T1000 (cell line): Measurements from ENCODE around the gene GSC2.

ENCODE experiments used
- DNase-seq: peaks from one replicate; lab custom pipeline; 2025; ENCODE audit warnings: mixed read lengths; lab: John Stamatoyannopoulos, UW

The GSC2 gene

DNA sequence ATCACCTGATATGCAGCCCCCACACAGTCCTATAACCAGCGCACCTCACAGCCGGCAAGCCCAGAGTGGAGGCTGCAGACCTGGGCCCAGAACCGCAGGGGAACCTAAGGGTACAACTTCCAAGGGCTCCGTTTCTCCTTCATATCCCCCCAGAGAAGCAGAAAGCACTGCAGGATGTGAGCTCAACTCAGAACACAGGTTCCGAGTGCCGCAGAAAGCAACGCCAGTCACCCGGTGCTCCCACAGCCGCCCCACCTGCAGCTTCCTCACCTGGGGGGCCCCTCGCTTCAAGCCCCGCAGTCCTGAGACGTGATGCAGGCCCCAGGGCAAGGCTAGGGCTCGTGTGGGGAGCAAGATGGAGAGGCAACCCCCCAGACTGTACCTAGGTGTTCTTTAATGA is 16.5 kb downstream of the GSC2 start:
- no peak for DNase-seq

DNA sequence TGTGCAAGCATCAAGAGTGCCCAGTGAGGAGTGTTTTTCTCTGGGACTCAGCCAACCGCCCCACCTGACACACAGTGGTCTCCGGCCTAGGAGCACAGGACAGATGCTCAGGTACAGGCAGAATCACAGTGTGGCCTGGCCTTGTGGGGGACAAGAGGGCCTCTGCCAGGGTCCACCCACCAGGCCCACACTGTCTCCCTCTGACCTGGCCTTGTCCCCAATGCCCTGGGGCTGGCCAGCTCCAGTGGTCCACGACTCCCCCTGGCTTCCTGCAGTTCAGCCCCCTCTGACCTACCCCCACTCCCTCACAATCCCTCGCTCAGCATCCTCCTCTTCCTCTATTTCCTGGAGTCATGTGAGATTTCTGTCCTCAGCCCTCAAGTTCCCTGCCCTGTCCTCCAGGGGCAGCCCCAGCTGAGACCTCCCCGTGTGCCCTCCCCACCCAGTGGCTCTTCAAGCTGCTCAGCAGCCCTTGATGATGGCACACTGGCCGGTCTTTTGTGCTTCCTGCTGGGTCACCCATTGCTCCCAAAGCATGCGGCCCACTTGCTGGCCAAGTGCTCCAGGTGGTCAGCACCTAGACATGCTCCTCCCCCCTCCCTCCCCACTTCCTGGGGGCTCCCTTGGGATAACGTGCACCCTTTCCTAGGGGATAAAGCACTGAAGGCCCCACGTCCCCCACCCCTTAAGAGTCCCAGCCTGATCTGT is 17.2 kb downstream of the GSC2 start:
- no peak for DNase-seq

DNA sequence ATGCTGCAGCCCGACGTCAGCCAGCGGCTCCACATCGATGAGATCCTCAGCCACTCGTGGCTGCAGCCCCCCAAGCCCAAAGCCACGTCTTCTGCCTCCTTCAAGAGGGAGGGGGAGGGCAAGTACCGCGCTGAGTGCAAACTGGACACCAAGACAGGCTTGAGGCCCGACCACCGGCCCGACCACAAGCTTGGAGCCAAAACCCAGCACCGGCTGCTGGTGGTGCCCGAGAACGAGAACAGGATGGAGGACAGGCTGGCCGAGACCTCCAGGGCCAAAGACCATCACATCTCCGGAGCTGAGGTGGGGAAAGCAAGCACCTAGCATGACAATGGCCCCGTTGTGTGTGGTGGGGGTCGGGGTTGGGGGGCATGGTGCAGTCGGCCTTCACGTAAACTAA is 17.9 kb downstream of the GSC2 start:
- no peak for DNase-seq

DNA sequence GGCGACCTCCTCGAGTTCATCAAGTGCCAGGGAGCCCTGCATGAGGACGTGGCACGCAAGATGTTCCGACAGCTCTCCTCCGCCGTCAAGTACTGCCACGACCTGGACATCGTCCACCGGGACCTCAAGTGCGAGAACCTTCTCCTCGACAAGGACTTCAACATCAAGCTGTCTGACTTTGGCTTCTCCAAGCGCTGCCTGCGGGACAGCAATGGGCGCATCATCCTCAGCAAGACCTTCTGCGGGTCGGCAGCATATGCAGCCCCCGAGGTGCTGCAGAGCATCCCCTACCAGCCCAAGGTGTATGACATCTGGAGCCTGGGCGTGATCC is 18.4 kb downstream of the GSC2 start:
- no peak for DNase-seq

DNA sequence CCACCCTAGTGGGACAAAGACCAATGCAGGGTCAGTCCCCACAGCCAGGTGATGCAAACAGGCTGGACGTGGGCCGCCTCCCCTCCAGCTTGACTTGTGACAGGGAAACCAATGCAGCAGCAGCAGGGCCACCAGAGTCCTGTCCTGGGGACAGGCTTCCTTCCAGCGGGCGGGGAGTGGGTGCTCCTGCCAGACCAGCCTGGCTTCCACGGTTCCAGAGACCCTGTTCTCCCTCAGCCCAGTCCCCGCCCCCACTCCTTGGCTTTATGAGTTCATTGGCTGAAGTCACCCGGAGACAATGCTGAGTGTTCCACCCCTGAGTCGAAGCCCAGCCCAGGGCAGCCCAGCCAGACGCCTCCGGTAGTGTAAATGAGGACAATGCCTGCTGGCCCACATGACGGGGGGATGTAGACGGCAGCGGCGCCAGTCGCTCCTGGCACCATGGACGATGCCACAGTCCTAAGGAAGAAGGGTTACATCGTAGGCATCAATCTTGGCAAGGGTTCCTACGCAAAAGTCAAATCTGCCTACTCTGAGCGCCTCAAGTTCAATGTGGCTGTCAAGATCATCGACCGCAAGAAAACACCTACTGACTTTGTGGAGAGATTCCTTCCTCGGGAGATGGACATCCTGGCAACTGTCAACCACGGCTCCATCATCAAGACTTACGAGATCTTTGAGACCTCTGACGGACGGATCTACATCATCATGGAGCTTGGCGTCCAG is 19.0 kb downstream of the GSC2 start, which contains the start of gene TSSK2:
TSS of gene TSSK2 (plus strand) at position 350 of the 726 bp plus-strand sequence. CDS start at position 442, 92 bp downstream.
- DNase-seq, result no peak

DNA sequence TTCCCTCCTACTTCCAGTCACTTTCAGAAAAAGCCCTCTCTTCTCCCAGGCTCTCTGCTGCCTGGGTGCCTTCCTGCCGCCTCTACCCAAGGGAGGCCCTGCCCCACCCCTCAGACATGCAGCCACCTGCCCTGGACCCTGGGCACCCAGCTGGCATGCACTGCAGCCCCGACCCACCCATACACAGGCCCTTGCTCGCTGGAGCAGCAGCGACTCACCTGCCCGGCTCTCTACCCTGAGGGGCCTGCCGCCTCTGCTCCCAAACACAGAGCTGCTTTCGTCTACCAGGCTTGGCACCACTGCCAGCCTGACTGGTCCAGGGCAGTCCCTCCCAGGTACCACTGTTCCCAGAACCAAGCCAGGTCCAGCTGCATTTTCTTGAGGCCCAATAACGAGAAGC is 20.2 kb downstream of the GSC2 start:
- no peak for DNase-seq

DNA sequence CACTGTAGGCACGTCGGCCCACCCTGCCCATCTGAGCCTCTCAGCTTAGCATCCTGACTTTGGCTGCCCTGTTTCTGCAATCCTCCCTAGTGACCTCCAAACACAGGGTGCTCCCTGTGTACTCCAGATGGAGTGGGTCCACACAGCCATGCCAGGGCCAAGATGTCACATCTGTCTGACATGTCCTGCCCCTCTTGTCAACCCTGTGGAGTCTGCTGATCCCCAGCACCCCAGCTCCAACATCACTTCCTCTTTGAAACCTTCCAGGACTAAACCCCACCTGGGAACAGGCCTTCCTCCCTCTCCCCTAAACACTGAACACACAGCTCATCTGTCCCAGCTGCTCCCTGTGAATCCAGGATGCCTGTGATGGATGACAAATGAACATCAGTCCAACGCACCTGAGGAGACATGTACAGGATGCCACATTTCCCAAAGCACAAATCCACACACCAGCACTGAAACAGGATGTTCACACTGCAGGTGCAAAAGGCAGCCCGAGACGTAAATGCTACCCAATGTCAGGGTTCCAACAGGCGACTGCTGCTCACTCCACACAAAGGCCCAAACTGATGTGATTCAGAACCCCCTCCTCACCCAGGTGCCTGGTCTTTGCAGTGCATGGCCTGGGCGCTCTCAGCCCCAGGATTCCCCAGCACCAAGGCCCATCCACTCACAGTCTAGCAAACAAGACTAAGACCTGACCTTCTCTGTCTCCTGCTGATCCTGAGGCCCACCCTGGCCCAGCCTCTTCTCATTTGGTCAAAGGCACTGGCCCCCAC is 21.0 kb downstream of the GSC2 start:
- no peak for DNase-seq

DNA sequence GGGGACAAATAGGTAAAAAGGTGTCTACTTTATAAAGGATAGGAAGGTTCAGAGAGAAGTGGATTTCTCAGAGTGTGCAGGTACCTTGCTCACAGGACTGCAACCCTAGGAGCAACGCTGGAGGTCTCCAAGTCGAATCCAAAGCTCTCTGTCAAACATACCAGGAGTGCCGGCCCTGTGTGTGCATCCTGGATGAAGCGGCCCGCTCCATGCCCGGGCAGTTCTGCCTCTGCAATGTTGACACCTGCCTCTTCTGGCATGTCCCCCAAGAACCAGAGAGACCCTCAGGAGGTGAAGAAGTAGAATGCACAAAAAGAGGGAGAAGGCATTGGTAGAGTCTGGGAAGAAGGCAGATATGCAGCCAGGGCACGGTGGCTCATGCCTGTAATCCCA is 22.1 kb downstream of the GSC2 start:
- DNase-seq, result no peak

DNA sequence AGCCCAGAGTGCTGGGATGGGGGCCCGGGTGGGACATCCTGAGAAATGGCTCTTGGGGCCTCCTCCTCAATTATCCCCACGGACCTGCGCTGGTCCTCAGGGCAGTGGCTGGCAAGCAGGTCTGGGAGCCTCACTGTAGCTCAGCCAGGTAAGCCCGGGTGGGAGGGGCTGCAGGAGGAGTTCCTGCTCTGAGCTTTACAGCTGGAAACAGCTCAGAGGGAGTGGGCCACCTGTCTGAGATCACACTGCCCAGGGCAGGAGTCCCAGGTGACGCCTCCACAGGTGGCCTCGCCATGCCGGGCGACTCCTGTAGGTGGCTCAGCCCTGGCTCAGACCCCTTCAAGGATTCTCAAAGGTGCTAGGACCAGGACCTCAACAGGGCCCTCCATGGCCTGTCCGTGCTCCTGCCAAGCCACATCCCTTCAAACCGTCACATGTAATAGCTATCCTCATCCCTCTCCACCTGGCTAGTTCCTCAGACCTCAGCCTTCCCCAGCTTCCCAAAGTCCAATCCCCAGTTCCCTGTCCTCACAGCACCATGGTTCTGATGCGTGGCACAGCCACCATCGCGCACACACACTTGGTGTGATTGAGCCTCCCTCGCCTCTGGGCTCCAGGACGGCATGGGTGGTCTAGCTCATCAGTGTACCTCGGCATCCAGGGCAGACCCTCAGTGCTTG is 22.6 kb downstream of the GSC2 start:
- DNase-seq, result no peak

DNA sequence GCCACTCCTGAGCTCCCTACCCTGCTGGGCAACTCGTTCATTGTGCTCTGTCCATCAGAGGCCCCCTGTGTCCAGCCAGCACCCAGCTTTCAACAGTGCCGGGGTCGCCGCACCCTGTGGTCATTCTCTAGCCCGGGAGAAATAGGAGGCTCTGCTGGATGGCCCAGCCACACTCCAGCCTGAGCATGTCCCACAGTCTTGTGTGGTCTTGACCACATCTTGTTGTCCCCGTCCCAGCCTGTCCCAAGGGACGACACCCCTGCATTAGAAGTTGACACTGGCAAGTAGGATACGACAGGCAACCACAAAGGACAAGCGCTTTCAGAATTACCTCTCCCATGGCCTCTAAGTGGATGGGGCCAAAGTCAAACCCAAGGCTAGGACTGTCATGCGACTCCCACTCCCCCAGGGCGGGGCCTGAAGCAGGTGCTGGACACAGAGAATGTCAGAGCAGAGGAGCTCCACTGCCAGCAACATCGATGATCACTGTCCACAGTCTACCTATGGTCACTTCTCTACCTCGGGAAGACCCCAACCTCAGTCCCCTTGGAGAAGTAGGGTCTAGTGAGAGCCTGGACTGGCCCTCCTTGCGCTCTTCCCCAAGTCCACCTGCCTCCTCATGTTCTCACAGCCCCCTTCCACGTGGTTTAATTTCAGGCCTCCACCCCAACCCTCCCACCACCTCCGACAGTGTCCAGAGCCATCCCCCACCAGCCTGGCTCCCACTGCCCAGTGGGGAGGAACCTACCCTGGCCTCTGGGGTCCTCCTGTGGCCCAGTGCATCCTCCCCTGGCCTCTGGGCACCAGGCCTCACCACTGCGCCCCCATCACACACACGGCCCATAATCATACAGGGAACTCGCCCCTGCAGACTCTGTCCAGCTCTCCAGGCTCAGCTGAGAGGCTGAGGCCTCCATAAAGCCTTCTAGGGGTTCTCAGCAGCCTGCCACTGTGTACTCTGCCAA is 23.5 kb downstream of the GSC2 start:
- no peak for DNase-seq

DNA sequence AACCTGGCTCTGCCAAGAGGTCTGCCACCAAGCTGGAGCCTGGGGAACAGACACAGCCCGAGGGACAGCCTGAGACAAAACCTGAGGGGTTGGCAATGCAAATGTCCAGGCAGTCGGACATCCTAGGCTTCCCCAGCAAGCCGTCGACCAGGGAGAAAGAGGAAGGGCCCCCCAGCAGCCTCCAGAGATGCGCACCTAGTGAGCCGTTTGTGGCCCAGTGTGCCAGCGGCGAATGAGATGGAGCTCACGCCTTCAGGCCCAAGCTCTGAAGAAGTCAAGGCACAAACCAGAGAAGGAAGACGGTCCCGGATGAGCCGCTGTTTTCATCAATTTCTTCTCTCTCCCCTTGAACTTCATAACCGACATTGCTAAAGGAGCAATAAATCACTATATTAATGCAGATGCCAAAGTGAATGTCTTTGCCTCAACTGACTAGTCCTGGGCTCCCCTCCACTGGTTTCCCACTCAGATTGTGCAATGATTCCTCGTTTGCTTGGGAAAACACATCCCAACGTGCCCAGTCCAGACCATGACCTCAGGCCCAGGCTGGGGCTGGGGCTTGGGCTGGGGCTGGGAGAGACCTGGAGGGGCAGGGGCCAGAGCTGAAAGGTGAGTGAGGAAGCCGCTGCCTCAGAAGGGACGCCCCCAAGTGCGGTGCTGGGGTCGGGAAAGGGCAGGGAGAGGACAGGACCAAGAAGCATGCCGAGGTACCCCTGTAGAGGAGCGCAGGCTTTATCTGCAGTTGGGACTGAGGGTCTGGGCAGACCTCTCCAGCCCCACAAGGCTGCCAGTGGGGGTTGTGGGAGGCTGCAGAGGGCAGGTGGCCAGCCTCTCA is 24.4 kb downstream of the GSC2 start:
- no peak for DNase-seq

DNA sequence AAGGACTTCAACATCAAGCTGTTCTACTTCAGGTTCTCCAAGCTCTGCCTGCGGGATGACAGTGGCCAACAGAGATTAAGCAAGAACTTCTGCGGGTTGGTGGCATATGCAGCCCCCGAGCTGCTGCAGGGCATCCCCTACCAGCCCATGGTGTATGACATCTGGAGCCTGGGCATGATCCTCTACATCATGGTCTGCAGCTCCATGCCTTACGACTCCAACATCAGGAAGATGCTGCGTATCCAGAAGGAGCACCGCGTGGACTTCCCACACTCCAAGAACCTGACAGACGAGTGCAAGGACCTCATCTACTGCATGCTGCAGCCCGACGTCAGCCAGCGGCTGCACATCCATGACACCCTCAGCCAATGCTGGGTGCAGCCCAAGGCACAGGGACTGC is 25.1 kb downstream of the GSC2 start:
- no peak for DNase-seq

DNA sequence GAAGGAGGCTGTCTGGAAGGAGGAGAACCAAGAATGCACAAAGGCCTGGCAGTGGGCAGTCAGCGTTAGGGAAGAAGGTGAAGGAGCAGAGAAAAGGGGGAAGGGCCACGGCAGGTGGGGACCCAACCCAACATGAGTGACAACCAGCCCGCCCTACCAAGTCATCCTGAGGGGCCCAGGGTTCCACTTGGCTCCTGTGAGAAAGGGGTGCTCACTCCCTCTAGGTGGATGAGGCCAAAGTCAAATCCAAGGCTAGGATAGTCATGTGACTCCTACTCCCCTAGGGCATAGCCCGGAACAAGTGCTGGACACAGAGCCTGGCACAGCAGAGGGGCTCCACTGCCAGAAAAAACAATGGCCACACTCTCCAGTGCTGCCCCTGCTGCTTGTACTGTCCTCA is 25.7 kb downstream of the GSC2 start:
- DNase-seq, result no peak

DNA sequence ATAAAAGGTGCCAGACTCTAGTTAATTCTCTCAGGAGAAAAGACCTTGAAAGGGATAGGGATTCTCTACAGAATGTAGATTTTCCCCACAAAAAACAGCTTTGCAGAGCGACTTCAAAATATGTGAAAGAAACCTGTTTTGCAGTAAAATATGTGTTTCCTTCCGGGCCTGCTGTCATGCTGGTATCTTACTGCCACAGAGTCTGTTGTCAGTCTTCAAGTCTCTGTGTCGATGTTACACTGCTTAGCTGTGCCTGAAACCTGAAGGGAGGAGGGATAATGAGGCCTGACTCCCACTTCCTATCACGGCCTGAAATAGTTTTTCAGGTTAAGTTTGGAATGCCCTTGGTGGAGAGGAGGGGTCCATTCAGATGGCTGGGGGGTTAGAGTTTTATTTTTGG is 26.2 kb downstream of the GSC2 start:
- DNase-seq, result no peak

DNA sequence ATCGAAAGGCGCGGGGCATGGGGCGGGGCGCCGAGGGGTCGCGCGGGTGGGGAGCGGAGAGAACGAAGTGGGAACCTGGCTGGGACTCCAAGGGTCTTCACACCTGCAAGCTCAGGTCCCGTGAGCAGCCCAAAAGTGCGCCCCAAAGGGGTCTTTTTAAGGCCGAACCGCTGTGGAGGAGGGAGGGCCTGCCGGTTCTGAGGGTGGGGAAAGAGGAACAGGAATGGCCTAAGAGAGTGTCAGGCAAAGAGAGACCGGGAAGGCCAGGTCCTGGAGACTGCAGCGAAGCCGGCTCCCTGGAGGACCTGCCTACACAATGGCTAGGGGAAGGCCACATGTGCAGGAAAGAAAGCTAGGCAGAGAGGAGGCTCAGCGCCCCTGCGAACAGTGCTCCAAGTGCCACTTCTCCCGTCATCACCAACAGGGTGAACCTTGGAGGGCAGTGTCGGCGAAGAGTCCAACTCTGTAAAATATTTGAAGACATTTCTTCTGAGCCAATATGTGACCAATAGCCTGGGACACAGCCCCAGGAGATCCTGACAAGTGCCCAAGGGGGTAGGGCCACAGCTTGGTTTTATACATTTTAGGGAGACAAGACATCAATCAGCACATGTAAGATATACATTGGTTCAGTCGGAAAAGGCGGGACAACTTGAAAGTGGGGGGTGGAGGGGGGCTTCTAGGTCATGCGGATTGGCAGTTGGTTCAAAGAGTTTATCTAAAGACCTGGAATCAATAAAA is 27.2 kb downstream of the GSC2 start:
- no peak for DNase-seq

DNA sequence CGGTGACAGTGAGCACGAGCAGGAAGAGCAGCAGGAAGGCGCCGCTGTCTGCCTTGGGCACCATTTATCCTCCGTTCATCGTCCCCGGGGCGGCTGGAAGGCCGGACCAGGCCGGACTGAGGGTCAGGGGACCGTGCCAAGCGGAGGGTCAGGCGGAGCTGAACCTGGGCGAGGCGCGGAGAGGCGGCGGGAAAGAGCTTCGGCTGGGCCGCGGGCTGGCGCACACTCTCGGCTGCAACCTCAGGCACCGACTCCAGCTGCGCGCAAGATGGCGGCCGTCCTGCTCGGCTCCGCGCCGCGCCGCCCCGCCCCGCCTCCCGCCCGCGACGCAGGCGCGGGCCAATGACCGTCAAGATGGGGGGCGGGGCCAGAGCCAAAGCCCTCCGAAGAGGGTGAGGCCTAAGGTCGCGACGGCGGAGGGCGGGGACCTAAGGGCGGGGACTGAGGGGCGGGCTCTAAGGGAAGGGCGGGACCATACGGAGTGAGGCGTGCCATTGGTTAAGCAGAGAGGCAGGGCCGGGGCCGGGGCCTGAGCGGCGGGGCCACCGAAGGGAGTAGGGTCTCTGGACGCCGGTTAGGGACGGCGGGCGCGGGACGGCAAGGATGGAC is 27.8 kb downstream of the GSC2 start, which contains the start of gene DGCR2:
TSS of gene DGCR2 (minus strand) at position 270 of the 609 bp plus-strand sequence. CDS start at position 64, 206 bp downstream.
- peak; percentile 93 for DNase-seq

DNA sequence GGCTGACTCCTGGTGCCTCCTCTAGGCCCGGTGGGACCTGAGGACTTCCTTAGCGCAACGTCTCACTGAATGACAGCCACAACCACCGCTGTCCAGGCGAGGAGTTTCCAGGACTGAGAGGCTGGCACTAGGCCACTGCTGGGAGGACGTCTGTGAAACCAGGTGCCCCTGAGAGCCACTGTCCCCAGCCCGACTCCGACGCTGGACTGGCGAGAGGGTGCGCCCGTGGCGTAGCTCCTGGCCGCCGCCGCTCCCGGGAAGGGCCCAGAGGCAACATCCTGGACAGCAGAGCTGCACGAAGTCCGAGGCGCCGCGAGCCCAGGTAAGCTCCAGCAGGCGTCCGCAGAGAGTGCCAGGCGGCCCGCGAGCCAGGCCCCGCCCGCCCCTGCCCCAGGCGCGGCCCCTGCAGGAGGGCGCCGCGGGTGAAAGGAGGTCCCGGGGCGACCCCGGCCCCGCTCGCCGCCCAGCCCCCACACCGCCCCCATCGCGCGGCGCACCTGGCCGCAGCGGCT is 28.4 kb downstream of the GSC2 start:
- no peak for DNase-seq

DNA sequence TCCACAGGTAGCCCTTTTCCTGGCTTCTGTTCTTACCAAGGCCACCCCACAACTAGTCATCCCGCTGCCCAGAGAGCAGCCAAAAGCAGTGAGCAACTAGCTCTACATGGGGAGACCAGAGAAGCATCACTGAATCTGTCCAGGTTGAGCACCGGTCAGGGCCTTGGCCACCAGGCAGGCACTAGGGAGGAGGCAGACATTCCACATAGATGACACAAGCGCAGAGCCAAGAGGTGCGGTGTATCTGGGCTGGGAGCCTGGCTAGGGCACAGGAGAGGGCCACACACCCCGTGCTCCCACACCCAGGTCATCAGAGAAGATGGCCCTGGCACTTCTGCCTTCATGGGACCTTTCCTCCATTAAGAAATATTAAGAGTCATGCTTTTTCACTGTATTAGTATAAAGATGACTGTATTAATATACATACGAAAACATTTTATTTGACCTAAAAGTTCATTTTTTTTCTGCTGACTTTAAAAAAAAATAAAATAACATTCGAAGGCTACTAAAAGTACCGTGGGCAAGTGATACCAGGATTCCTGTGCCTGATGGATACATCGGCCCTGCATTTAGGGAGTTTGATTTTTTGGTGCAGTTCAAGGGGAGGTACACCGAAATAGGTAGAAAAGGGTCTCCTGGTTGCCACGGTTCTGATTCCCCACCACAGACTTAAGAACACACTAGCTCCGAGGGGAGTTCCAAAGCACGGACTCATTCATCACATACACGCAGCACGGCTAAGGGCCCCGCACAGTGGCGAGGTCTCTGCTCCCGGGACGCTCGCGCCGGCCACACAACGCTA is 29.1 kb downstream of the GSC2 start:
- DNase-seq, result peak; percentile 24
